PC-9 (cell line): ENCODE data around the gene OR4K14.

Source experiments
- CTCF ChIP-seq: fragments of 200-600 bp; sonication (generic); conservative IDR thresholded peaks from 2 replicates; pipeline ENCODE4 v1.6.1; 2017; ENCODE audit warnings: mixed run types, antibody characterized with exemption, mild to moderate bottlenecking, moderate library complexity
- EZH2 ChIP-seq: fragments of 200-600 bp; sonication (generic); IDR thresholded peaks from 2 replicates; pipeline ENCODE4 v1.8.0; 2017; ENCODE audit warnings: antibody characterized with exemption, low read depth

- TF ChIP-seq CTCF (no peak), EZH2 (no peak)
Observed at GRCh38 chr14:20048202-20048601, 29.1 kb upstream of the OR4K14 start.
